Hematopoietic multipotent progenitor cell treated with erythropoietin and hydrocortisone succinate and interleukin-3 and kit ligand, for 6 days (in vitro differentiated cells): ENCODE results near the gene POT1.

ENCODE experiments used
- DNase-seq: peaks from one replicate; pipeline ENCODE4 v3.0.0-alpha.2; 2015

The POT1 gene

DNA sequence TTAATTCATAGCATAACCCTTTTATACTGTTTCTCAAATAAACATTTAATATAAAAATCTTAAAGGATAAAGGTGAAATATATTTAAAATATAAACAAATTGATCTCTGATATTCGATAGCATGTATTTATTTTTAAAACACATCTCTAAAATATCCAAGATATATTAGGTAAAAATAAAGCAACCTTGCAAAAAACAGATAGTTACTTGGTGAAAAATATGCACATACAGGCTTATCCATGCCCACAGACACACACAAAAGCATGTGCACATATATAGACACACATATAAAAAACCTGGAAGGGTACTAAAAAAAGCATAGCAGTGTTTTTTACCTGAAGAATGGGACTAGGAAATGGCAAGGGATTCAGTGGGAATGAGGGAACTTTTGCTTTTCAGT is 19.8 kb downstream of the POT1 start:
- no peak for DNase-seq

DNA sequence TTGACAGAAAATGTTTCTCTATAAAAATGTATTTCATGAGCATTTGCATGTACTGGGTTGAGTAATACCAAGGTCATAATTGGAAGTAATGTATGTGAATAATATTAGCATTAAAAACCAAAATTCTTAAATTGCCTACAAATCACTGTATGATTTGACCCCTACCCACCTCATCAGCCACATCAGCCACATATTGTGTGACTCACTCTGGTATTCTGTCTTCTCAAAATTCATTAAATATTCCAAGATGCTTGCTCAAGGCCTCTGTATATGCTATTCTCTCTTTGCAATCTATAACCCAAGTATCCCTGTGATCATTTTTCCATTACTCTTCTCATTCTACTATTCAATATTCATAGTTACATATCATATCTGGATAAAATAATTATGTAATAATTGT is 21.4 kb downstream of the POT1 start:
- no peak for DNase-seq

DNA sequence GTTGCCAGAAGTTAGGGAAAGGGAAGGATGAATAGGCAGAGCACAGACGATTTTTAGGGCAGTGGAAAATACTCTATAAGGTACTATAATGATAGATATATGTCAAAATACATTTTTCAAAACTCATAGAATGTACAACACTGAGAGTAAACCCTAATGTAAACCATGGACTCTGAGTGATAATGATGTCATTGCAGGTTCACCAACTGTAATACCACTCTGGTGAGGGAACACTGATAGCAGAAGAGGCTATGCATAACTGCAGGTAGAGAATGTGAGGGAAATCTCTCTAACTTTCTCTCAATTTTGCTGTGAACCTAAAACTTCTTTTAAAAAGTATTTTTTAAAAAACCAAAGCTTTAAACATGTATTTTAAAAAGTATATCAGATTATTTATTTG is 22.1 kb downstream of the POT1 start:
- DNase-seq: no peak

DNA sequence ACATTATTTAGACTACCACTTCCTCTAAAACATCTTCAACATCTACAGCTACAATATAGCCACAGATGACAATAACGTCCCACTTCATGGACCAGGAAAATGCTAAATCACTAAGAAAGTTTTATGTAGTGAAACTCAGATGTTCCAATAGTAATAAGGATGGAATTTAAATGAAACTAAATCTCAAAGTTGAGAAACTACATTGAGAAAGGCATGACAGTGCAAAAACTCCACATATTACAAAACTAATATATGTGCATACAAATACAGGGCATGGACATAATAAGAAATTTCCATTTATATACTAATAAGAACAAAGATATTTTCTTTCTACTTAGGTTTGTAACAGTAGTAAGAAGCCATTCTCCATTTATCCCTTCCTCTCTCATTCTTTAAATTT is 31.1 kb downstream of the POT1 start:
- peak; percentile 3 for DNase-seq

DNA sequence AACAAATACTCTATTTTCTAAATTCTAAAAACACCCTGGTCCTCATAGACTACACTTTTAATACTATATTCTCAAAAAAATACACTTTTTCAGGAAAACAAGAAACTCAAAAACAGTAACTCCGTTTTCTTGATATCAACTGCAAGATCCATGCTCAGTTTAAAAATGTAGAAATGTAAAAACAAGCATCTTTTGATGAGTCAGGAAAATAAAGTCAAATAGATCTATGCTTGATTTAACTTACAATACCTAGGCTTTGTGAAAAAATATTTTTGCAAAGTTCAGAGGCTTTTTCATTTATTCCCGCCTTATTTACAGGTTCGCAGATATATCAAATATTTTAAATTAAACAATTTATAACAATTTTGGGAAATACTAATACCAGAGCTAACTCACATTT is 33.6 kb downstream of the POT1 start:
- no peak for DNase-seq

DNA sequence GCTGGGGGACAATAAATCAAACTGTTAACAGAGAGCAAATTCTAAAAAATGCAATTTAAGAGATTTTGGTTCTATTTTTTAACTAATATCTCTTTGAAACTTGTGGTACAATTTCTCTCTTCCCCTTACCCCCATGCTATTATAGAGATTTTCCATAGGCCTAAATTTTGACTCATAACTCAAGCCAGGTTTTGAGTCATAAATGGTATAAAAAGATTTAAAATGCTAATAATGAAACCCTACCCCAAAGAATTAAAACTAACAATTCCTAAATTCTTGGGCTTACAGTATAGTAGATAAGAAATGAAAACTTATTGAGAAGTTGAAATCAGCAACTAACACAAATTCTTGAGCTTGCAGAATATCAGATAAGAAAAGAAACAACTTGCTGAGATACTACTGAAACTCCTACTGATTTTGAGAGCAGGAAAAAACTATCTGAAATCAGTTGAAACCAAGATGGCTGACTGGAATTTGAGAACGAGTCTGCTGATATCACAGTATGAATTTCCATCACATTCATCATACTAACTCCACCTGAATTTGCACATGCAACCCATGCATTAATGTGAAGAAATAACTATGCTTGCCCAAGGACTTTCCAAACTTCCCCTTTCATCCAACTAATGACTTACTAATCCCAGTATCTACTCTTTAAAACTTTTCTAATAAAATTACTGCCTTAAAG is 36.3 kb downstream of the POT1 start:
- no peak for DNase-seq

DNA sequence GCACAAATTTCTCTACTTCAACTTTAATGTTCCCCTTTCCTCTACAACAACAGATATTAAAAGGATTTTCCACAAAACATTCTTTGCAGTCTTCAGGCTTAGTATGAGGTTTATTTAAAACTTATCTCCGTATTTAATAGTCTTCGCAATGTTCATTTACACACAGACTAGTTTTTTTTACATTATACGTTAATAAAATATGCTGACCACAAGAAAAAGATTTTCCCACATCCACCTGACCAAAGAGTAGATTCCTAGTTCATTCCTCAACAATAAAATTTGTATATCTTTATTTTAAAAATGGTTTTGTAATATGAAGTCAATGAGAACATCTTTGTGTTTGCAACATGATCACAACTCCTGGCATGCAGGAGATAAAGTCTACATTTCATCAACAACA is 42.4 kb downstream of the POT1 start:
- no peak for DNase-seq

DNA sequence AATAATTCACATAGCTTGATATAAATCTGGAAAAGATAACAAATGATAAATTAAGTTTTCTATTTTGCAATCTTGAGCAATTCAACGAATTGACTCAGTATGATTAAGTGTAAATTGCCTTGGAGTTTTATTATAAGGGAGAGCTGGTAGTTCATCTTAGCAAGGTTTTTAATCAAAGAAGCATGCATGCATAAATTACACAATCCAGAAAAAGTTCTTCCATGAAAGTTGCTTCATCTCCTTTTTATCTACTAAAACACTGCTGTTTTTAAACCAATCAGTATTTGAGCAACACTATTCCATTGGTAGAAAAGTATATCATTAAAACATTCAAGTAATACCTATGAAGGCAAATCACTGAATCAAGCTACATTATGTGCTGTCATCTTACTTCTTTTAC is 47.6 kb downstream of the POT1 start:
- peak; percentile 5 for DNase-seq

DNA sequence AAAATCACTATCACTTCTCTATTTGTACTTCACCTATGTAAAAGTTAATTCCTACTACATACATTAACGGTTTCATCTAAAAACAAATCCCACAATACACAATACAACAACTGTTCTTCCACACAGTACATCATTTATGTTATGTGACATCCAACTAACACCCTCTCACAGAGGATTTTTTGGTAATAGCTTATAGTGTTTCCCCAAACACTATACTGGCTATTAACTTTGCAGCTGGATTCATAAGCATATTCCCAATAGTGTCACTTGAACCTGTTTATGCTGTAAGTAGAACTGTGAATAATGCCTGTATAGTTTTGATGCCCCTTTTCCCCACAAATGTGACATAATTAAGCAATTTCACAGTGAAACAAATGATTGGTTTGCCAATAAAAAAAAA is 49.9 kb downstream of the POT1 start:
- no peak for DNase-seq

DNA sequence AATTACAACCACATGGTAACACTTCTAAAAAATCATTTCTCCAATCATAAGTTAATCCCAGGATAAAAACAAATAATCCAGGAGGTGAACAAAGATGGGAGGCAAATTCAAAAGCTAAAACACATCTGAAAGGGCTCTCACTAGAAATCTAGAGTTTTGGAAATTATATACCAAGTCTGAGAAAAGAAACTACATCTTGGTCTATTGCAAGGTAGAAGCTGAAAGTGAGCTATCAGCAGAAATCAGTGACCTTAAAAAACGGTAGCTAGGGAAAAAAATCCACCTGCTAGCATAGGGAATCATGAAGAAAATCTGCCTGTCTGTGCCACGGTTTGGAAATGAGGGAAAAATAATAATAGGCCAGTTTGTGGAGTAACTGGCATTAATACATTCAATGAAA is 50.5 kb downstream of the POT1 start:
- DNase-seq: no peak

DNA sequence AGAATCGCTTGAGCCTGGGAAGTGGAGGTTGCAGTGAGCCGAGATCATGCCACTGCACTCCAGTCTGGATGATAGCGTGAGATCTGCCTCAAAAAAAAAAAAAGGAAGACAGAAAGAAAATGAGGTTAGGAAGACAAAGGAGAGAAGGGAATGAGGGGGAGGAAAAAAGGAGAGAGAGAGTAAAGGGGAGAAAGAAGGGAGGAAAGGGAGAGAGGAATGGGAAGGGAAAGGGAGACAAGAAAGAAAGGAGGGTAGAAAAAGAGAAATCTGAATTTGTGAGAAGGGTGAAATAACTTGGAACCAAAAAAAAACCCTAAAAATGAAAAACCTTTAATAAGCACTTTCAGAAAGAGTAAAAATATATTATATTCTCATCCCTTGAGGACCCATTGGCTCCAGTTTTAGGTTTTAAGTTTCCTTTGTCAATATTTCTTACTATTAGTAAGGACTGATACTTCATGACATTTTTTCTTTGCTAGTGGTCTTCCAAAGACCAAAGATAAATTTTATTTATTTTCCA is 54.9 kb downstream of the POT1 start:
- DNase-seq: no peak

DNA sequence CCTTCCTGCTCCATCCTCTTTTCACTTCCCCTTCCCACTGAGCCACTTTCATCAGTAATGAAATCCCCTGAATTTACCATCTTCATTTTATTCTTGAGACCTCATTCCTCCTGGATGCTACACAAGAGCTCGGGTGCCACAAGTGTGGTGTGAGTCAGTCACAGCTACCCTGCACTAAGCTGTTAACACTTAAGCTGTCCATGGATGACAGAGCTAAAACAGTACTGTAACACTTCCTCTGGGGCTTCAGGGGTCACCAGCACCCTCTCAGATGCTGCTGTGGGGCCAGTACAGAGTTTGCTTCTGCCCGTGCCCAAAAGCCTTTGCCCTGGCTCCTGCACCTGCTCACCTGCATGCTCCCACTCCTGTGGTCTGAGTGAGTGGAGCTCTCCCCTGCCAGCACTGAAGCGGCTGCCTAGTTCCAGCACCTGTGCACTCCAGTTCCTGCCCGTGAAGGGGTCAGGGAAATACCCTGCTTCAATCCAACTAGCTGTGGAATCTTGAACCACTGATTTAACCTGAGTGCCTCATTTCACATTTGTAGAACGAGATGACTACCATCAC is 71.9 kb downstream of the POT1 start:
- DNase-seq: no peak

DNA sequence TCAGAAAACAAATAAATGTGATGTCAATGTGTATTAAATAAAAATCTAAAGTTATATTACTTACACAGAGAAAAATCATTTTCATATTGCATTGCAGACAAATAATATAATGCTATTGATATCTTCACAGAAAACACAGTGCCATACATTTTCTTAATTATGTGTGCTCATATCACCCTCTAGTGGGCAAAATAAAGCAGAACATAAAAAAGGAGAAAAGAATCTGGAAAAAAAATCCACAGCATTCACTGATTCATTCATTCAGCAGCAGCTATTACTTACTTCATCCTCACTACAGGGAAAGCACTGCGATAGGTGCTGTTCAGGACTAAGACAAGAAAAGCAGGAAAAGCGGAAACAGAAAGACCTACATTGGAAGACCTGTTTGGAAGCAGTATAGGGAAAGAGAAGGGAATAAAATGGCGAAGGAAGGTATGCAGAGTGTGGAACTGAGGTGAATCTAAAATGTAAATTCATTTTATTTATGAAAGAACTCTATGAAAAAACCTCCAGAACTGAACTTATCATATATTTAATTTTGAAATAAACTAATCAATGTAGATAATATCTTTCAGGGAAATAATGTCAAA is 73.2 kb downstream of the POT1 start:
- DNase-seq: peak; percentile 70

DNA sequence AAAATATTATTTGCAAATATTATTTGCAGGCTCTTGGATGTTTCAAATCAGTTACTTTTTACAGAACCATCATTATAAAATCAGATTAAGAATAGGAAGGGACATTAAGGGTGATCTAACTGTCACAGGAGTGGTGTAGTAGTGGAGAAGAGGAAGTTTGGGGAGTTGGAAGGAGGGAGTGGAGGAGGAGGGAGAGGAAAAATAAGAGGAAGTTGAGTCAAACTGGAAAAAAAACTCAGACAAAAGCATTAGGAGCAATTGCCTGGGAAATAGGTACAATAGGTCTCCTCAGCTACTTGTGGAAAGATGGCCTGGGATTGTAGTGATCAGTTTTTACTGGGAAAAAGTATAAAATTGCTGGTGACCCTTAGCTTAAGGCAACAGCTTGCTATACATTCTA is 86.3 kb downstream of the POT1 start:
- peak; percentile 4 for DNase-seq

DNA sequence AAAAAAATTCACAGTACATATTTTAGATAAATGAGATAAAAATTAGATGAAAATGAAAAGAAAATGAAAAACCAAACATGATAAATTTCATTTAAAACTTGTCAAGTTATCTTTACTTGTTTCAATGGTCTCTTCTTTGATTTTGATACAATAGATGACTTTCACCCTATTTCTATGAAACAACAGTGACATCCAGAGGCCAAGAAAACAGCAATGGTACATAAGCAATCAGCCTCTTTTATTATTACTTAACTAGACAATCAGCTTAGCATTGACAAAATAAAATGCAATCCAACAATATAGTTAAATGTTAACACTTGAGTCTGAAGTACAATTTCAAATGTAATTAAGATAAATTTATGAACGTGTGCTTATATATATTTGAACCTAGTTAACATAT is 89.2 kb downstream of the POT1 start:
- no peak for DNase-seq

DNA sequence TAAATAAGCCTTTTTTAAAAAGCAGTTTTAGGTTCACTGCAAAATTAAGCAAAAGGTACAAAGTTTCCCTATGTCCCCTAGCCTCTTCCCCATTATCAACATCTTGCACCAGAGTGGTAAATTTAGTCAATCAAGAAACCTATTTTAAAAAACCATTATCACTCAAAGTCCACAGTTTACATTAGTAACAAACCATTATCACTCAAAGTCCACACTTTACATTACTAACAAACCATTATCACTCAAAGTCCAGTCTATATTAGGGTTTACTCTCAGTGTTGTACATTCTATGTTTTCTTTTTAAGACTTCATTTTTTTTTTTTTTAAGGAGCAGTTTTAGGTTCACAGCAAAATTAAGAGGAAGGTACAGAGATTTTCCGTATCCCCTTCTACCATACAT is 89.9 kb downstream of the POT1 start:
- no peak for DNase-seq

DNA sequence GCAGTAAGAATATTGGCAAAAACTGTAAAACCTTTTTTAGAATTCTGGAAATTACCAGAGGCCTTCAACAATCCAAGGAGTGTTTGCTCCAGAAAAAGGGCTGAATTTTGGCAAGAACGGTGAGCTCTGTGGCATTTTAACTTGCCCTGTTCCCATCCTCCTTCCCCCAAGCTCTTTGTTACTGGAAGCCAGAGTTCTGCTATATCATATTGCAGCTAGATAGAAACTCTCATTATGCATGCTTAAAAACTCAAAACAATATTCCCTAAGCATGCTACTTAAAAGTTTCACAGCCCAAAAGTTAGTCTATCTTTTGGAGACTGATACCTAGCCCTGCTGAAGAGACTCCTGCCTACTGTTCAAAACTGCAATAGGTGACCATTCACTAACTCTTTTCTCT is 93.5 kb downstream of the POT1 start:
- no peak for DNase-seq

DNA sequence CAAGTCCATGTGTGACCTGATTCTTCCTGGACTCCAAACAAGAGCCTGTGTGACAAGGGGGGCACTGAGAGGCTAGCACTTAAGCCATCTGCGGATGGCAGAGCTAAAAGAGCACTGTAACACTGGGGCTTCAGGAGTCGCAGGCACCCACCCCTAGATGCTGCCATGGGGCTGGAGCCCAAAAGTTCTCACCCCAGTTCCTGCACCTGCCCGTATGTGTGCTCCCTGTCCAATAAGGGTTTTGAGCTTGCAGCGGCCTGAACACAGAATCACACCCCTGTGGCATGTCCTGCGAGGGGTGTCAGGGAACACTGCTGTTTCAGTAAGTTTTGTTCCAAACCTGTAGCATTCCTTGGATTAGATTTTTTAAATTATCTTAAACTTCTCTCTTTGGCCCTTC is 110.8 kb downstream of the POT1 start:
- DNase-seq: no peak

DNA sequence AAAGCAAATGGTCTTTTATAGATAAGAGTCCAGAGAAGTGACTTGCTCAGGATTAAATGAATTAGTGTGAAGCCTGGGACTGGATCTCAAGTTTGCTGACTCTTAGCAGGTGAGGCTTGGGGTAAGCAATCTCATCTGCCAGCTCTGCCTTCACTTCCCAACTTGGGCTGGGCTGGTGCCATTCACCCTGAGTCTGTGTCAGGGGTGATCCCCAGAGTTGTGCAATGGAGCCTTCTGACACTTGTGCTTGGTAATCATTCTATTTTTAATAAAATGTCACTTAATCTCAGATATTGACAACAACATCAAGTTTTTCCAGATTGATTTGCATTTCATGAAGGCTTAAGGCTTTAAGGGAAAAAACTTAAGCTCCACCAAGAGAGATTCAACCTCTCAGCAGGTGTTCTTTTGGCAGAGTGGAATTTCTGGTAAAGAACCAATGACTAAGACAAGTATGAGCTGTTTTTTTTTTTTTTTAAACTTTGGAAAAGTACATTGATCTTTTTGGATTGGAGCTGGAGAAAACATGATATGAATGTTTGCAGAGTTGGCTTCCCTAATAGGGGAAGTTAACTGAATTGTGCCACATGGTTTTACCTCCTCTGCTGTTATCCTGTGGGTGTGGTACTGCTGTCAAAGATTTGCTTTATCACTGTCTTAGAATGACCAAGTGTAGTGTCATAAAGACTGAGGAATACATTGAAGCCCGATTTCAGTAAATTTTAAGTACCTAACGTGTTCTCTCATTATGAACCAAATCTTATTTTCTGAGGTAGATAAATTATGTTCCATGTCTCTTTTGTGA is 115.4 kb downstream of the POT1 start:
- no peak for DNase-seq

DNA sequence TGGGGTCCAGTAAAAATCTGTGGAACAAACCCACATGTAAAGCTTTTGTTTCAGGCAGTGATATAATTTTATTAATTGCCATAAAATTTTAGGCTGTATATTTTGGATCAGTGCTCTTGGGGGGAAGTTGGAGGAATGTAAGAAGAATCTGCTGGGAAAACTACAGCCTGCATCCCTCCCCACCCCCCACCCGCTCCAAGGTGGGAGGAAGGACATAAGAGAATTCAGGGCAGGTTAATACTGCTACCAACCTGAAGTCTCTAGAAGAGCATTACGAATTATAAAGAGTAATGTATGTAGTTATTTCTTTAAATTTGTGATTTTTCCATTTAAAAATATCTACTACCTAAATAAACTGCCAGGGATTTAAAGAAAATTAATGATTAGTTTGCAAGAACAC is 116.9 kb downstream of the POT1 start:
- no peak for DNase-seq

DNA sequence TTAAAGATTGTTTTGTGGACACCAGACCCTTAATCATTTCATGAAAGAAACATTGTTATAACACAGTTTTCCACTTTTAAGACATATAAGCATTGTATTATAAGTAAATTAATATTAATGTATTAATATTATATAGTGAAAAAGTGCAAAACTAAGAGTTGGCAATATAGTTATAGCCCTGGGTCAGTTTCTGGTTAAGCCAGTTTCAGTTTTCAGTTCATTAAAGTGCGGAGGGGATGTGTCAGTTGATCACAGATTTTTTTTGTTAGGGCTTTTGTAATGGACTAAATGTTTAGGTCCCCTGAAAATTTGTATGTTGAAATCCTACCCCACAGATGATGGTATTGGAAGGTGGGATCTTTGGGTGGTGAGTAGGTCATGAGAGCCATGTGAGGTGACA is 118.3 kb downstream of the POT1 start:
- DNase-seq: no peak

DNA sequence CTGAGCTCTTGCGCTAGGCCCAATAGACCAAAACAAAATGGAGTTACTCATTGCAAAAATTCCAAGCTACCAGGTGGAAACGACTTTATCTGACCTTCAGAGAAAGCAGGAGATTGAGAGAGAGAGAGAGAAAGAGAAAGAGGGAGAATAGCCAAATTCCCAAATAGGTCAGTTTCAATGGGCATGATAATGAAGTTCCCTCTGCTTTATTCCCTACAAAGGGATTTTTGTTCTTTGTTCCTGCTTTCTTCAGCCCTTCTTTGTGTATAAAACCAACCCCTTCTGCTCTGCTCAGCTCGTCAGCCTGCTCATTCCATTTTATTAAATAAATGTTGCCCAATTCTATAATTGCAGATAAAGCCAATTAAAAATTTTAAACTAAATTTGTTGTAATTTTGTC is 119.0 kb downstream of the POT1 start:
- DNase-seq: no peak

DNA sequence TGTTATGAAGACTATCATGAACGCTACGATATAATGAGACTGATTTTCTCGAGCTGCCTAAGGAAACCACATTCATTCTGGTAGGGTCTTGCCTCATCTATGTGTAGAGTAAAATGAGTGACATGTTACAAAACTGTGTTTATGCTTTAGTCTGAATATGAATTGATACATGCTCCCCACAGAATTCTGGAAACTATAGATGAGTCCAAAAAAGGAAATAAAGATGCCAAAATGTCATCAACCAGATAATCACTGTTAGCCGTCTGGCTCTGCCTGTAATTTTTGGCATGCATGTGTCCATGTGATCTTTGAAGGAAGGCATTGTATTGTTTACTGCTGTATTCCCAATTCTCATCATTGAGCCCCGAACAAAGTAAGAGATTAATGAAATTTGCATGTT is 121.4 kb downstream of the POT1 start:
- no peak for DNase-seq

DNA sequence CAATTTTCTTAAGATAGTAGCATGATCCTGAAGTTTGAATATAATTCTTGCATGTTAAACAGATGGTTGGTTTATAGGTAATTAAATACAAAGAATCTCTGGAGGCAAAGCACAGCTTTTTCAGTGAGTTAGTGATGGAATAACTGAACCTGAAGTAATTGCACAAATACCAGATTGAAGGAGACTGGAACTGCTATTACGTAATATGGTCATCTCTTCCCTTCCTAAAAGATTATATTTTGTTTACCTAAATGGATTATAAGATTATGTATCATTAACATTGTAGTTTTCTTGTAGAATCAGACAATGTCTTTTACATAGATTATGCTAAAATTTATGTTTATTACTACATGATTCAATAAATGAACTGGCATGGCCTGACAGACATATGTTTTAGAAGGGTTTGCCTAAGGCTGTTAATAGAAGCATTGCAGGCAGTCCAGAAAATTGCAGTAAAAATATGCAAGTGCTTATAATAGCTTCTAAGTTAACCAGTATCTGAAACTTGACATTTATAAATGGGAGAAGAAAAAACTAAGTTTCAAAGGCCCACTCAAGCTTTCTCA is 128.2 kb downstream of the POT1 start:
- no peak for DNase-seq
